ENCODE measurements around the gene UQCC5.

The UQCC5 gene

GRCh38 chr3:52537165-52537620, 788 bp downstream of the UQCC5 start:
- H3K36me3 ChIP-seq (ENCODE audit: control insufficient read depth, insufficient read depth, low read length), result no peaks in the 10 kb centered on the region
- peak overlapping the region; percentile 79 for H3K4me2 ChIP-seq (ENCODE audit: low read length)
- H2AFZ ChIP-seq, result peak overlapping the region; percentile 74
- no peaks in the 10 kb centered on the region for H3K27me3 ChIP-seq (ENCODE audit: control insufficient read depth, insufficient read depth, low read length)
- H3K27ac ChIP-seq, result peak overlapping the region; percentile 82
- peaks cover 26% of the 10 kb centered on the region for H3K4me1 ChIP-seq
- no peaks in the 10 kb centered on the region for H3K9me3 ChIP-seq (ENCODE audit: control insufficient read depth, low read length)
- peak overlapping the region; percentile 22 for H3K9ac ChIP-seq
- TF ChIP-seq, protein P1, sequence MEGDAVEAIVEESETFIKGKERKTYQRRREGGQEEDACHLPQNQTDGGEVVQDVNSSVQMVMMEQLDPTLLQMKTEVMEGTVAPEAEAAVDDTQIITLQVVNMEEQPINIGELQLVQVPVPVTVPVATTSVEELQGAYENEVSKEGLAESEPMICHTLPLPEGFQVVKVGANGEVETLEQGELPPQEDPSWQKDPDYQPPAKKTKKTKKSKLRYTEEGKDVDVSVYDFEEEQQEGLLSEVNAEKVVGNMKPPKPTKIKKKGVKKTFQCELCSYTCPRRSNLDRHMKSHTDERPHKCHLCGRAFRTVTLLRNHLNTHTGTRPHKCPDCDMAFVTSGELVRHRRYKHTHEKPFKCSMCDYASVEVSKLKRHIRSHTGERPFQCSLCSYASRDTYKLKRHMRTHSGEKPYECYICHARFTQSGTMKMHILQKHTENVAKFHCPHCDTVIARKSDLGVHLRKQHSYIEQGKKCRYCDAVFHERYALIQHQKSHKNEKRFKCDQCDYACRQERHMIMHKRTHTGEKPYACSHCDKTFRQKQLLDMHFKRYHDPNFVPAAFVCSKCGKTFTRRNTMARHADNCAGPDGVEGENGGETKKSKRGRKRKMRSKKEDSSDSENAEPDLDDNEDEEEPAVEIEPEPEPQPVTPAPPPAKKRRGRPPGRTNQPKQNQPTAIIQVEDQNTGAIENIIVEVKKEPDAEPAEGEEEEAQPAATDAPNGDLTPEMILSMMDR (IDR thresholded peaks at IDR 0.05), result no peak
- H3K4me3 ChIP-seq (ENCODE audit: low read depth, low read length), result peak overlapping the region; percentile 82
- H3K79me2 ChIP-seq, result peaks cover 19% of the 10 kb centered on the region

- H3K27ac ChIP-seq, result peak overlapping the region; percentile 82
Observed at GRCh38 chr3:52537726-52538421, 1.5 kb downstream of the UQCC5 start.

DNA sequence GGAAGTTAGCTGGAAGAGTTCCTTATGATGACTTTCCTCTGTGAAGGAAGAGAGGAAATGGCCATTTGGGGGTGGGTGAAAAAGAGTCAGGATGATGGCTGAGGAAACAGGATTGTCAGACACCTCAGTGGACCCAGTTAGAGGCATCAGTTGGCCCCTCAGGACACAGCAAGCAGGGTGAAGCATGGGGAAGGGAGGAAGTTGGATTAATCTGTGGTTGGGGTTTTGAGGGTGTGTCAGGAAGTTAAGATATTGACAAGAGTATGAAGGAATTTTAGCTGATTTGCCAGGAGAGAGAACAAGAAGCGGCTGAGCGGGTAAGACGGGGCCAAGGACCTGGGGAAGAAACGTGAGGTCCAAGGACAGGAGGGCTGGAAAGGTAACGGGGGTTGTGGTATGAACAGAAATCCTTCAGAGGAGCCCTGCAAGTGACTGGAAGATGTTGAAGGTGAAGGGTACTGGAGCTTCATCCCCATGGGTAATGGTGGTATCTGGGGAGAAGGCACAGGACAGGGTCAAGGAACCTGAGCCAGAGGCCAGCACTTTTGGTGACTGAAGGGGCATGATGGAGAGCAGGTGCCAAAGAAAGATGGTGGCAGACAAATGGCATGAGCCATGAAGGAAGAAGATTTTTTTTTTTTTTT, 2.7 kb downstream of the UQCC5 start:
- Histone ChIP-seq H3K27me3 (ENCODE audit: control insufficient read depth, insufficient read depth, low read length) (no peaks in the 10 kb centered on the region), H3K36me3 (ENCODE audit: control insufficient read depth, insufficient read depth, low read length) (no peaks in the 10 kb centered on the region), H2AFZ (no peak overlapping the region), H3K4me1 (peaks cover 26% of the 10 kb centered on the region), H3K4me2 (ENCODE audit: low read length) (peak overlapping the region; percentile 43), H3K27ac (no peak overlapping the region), H3K79me2 (peaks cover 19% of the 10 kb centered on the region), H3K9me3 (ENCODE audit: control insufficient read depth, low read length) (no peaks in the 10 kb centered on the region), H3K4me3 (ENCODE audit: low read depth, low read length) (no peak overlapping the region), H3K9ac (no peak overlapping the region)
- TF ChIP-seq, protein P1 (IDR thresholded peaks at IDR 0.05), result no peak

More at GRCh38 chr3:52537726-52538421, 1.5 kb downstream of the UQCC5 start:
- H2AFZ ChIP-seq, result no peak overlapping the region
- H3K9ac ChIP-seq, result no peak overlapping the region
- peaks cover 26% of the 10 kb centered on the region for H3K4me1 ChIP-seq
- H3K27me3 ChIP-seq (ENCODE audit: control insufficient read depth, insufficient read depth, low read length), result no peaks in the 10 kb centered on the region
- H3K9me3 ChIP-seq (ENCODE audit: control insufficient read depth, low read length), result no peaks in the 10 kb centered on the region
- no peaks in the 10 kb centered on the region for H3K36me3 ChIP-seq (ENCODE audit: control insufficient read depth, insufficient read depth, low read length)
- TF ChIP-seq, protein P1 (IDR thresholded peaks at IDR 0.05), result no peak
- H3K4me3 ChIP-seq (ENCODE audit: low read depth, low read length), result peak overlapping the region; percentile 82
- H3K79me2 ChIP-seq, result peaks cover 19% of the 10 kb centered on the region
- H3K4me2 ChIP-seq (ENCODE audit: low read length), result peak overlapping the region; percentile 79

DNA sequence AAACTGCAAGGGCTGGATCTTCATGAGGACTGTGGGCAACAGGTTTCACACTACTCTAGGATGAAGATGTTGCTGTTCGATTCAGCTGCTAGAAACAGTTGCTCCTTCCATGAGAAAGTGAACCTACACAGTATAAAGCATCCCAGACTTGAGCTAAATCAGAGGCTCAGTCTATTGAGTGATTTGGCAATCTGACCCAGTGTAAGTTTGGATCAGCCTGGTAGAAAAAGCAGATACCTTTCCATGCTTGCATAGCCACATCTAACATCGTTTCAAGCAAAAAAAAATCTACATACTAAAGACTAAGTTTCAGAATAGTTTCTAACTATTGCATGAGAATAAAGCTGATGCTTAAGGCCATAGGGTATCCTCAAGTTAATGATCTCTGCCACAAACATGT, 4.6 kb downstream of the UQCC5 start:
- no peak overlapping the region for H3K9ac ChIP-seq
- H3K4me2 ChIP-seq (ENCODE audit: low read length), result no peak overlapping the region
- H2AFZ ChIP-seq, result no peak overlapping the region
- H3K27ac ChIP-seq, result no peak overlapping the region
- no peaks in the 10 kb centered on the region for H3K9me3 ChIP-seq (ENCODE audit: control insufficient read depth, low read length)
- H3K4me1 ChIP-seq, result peaks cover 24% of the 10 kb centered on the region
- no peaks in the 10 kb centered on the region for H3K36me3 ChIP-seq (ENCODE audit: control insufficient read depth, insufficient read depth, low read length)
- no peak overlapping the region for H3K4me3 ChIP-seq (ENCODE audit: low read depth, low read length)
- H3K27me3 ChIP-seq (ENCODE audit: control insufficient read depth, insufficient read depth, low read length), result no peaks in the 10 kb centered on the region
- H3K79me2 ChIP-seq, result peaks cover 19% of the 10 kb centered on the region
- TF ChIP-seq, protein P1 (IDR thresholded peaks at IDR 0.05), result no peak
